ENCODE results near the gene SLC1A2. TPM values are rescaled to one million over a fixed set of nuclear protein-coding genes. Genes with fewer than 3 reads are reported as not detected.

Gene SLC1A2
- polyA plus RNA-seq, 1 experiment = 0.60 TPM

GRCh38 chr11:35239471-35240075 is 179.8 kb downstream of the SLC1A2 start:
- CTCF ChIA-PET = interaction anchor here (1.0 kb wide), 1 partner anchor 148 kb away, joined by 3 read pairs; no protein-coding TSS in a partner anchor

DNA sequence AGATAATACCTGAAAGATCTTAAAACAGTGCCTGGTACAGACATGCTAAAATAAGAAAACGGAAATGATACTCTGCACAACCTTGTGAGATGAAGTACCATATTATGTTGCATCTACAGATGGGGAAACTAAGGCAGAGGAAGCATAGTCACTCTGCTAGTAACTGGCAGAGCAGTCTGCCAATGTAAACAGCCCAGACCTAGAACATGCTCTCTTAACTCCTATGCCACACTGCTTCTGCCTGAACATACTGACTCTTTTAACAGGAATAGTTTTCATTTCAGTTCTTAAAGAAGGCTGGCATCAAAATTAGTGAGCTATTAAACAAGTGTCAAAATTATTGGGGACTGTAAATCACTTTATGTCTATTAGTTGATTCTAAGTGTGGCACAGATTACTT is 180.5 kb downstream of the SLC1A2 start:
- Histone ChIP-seq H3K4me3 (ENCODE audit: low read depth, low read length) (no peak overlapping the region), H3K36me3 (ENCODE audit: control insufficient read depth, insufficient read depth, low read length) (no peaks in the 10 kb centered on the region), H3K27me3 (ENCODE audit: control insufficient read depth, insufficient read depth, low read length) (no peaks in the 10 kb centered on the region)
- ChIA-PET POLR2A (no interaction called here), CTCF (no interaction called here)
- no peak for TF ChIP-seq CTCF (IDR thresholded peaks at IDR 0.05; ENCODE audit: insufficient read depth, low read depth, low read length)
- DNase-seq (ENCODE audit: low read depth) = no peak

More at GRCh38 chr11:35239471-35240075, 179.8 kb downstream of the SLC1A2 start:
- H3K27me3 ChIP-seq (ENCODE audit: control insufficient read depth, insufficient read depth, low read length) = no peaks in the 10 kb centered on the region
- TF ChIP-seq CTCF (IDR thresholded peaks at IDR 0.05; ENCODE audit: insufficient read depth, low read depth, low read length) = no peak
- H3K36me3 ChIP-seq (ENCODE audit: control insufficient read depth, insufficient read depth, low read length) = no peaks in the 10 kb centered on the region
- no peak overlapping the region for H3K4me3 ChIP-seq (ENCODE audit: low read depth, low read length)
- DNase-seq (ENCODE audit: low read depth) = no peak
- POLR2A ChIA-PET = no interaction called here

DNA sequence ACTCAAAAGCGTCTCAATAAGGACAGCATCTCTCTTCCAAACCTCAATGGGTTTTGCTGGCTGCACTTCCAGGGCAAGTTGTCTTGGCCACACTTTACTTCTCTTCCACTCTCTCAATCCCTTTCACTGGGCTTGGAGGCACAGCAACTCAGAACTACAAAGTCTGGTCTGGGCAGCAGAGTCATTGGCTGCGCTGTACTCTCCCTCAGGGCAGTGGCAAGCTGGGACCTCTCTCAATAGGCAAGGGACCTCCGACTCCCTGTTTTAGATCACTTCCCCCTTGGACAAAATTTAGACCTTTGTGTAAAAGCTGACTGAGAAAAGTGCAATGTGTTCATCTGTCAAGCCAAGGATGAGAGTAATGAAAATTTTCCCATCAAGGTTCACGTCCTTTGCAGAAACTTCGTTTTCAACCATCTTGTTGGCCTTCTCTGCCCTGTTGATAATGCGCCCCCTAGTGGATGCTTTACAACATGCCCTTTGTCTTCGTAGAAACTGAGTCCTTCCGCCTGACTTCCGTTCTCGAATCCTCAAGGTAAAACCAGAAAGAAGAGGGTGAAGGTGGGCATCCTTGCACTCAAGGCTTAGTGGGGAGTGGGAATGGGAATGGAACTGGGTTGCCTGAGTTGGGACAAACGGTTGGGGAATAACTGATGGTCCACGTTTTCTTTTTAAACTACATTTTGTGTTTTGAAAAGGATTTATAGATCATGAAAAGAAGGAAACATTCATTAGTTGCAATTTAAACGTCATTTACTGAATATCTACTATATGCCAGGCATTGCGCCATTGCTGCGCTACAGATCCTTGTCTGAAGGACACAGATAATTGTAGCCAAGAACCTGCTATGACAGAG is 181.3 kb downstream of the SLC1A2 start:
- H3K27me3 ChIP-seq (ENCODE audit: control insufficient read depth, insufficient read depth, low read length) = no peaks in the 10 kb centered on the region
- no peaks in the 10 kb centered on the region for H3K36me3 ChIP-seq (ENCODE audit: control insufficient read depth, insufficient read depth, low read length)
- POLR2A ChIA-PET = no interaction called here
- TF ChIP-seq CTCF (IDR thresholded peaks at IDR 0.05; ENCODE audit: insufficient read depth, low read depth, low read length) = peak; percentile 52
- DNase-seq (ENCODE audit: low read depth) = no peak
- no peak overlapping the region for H3K4me3 ChIP-seq (ENCODE audit: low read depth, low read length)
- CTCF ChIA-PET = interaction anchor here (0.9 to 2.2 kb wide), 6 partner anchors 8 to 73 kb away, joined by 3 to 11 read pairs (median 3); no protein-coding TSS in a partner anchor

GRCh38 chr11:35237351-35237750 is 182.0 kb downstream of the SLC1A2 start:
- ChIA-PET POLR2A (no interaction called here), CTCF (interaction anchor here (0.7 to 2.2 kb wide), 7 partner anchors 9 to 85 kb away, joined by 3 to 11 read pairs (median 3); no protein-coding TSS in a partner anchor)
- H3K27me3 ChIP-seq (ENCODE audit: control insufficient read depth, insufficient read depth, low read length) = no peaks in the 10 kb centered on the region
- H3K36me3 ChIP-seq (ENCODE audit: control insufficient read depth, insufficient read depth, low read length) = no peaks in the 10 kb centered on the region
- no peak overlapping the region for H3K4me3 ChIP-seq (ENCODE audit: low read depth, low read length)
- TF ChIP-seq CTCF (IDR thresholded peaks at IDR 0.05; ENCODE audit: insufficient read depth, low read depth, low read length) = no peak
- no peak for DNase-seq (ENCODE audit: low read depth)

GRCh38 chr11:35236667-35237003 is 182.7 kb downstream of the SLC1A2 start:
- H3K36me3 ChIP-seq (ENCODE audit: control insufficient read depth, insufficient read depth, low read length) = no peaks in the 10 kb centered on the region
- ChIA-PET POLR2A (no interaction called here), CTCF (interaction anchor here (2.2 kb wide), 1 partner anchor 10 kb away, joined by 11 read pairs; no protein-coding TSS in a partner anchor)
- no peak for DNase-seq (ENCODE audit: low read depth)
- no peak overlapping the region for H3K4me3 ChIP-seq (ENCODE audit: low read depth, low read length)
- TF ChIP-seq CTCF (IDR thresholded peaks at IDR 0.05; ENCODE audit: insufficient read depth, low read depth, low read length) = no peak
- H3K27me3 ChIP-seq (ENCODE audit: control insufficient read depth, insufficient read depth, low read length) = no peaks in the 10 kb centered on the region
